Measurements from ENCODE around the gene RXRA. TPM values are rescaled to one million over a fixed set of nuclear protein-coding genes. Genes with fewer than 3 reads are reported as not detected.

The RXRA gene
- total and polyA plus RNA-seq, 2 of the 13 experiments (the other 11 are each of a cell fraction or from before 2014, with no cell fraction given), result 18.9 to 29.2 TPM

GRCh38 chr9:134316449-134317160 lies 9.7 kb upstream of the RXRA start:
- H3K27ac ChIP-seq (ENCODE audit: extremely low read length, insufficient read depth, low read length), result no peak overlapping the region
- no peaks in the 10 kb centered on the region for H4K20me1 ChIP-seq (ENCODE audit: insufficient read depth, low read length)
- peaks cover 72% of the 10 kb centered on the region for H3K4me1 ChIP-seq (ENCODE audit: insufficient read depth, low read length)
- H3K4me3 ChIP-seq (replicated peaks in 1 of 3; ENCODE audit: insufficient read depth in 1 of 3, low read depth in 2 of 3, low read length in 3 of 3), result no peak overlapping the region
- no peak overlapping the region for H2AFZ ChIP-seq (ENCODE audit: low read length)
- intact Hi-C loops (cut with micrococcal nuclease; ENCODE audit: unreplicated experiment), result no loop called here
- H3K9ac ChIP-seq (ENCODE audit: insufficient read depth, low read depth, low read length), result no peak overlapping the region
- in situ Hi-C loops (cut with HindIII; ENCODE audit: extremely low pct_ligation_motif_present, low pct_unique_long_range_greater_than_20kb), result no loop called here
- no peaks in the 10 kb centered on the region for H3K9me3 ChIP-seq (ENCODE audit: low read length)
- no peaks in the 10 kb centered on the region for H3K36me3 ChIP-seq (replicated peaks in 1 of 2; ENCODE audit: control insufficient read depth in 1 of 2, insufficient read depth in 2 of 2, low read length in 2 of 2)
- no peaks in the 10 kb centered on the region for H3K79me2 ChIP-seq (ENCODE audit: insufficient read depth, low read length)
- no peak for ATAC-seq
- FAIRE-seq, result no peak
- DNase-seq (ENCODE audit: low spot score), result no peak
- no peak for TF ChIP-seq ZNF343 (CRISPR knock-in tag; IDR thresholded peaks at IDR 0.05)
- no peak for TF ChIP-seq ZNF441 (CRISPR knock-in tag; IDR thresholded peaks at IDR 0.05; ENCODE audit: borderline replicate concordance)
- TF ChIP-seq RFX5 (IDR thresholded peaks at IDR 0.05; ENCODE audit: low read depth, low read length), result peak; percentile 93
- no peak for TF ChIP-seq THYN1 (CRISPR knock-in tag; IDR thresholded peaks at IDR 0.05; ENCODE audit: borderline replicate concordance, low read depth)
- TF ChIP-seq ZNF597 (CRISPR knock-in tag; IDR thresholded peaks at IDR 0.05), result no peak
- H3K4me2 ChIP-seq (ENCODE audit: low read depth, low read length), result no peak overlapping the region
- 34% methylated on average over 13 of the region's 16 CpGs for WGBS (ENCODE audit: low lambda C conversion rate)
- no TSS peak for BruUV-seq (replicated peaks)
- ChIA-PET CTCF (ENCODE audit: low intra/inter-chr PET ratio, low total read pairs) (no interaction called here), POLR2A (no interaction called here)
- H3K27me3 ChIP-seq (ENCODE audit: control insufficient read depth in 1 of 2, insufficient read depth in 2 of 2, low read length in 2 of 2), result peaks cover 27 to 54% of the 10 kb centered on the region in 2 experiments

- FAIRE-seq, result no peak
- TF ChIP-seq PLRG1 (conservative IDR thresholded peaks at IDR 0.05), result no peak
- no peak for TF ChIP-seq ZBTB38 (CRISPR knock-in tag; IDR thresholded peaks at IDR 0.05)
- no peak for TF ChIP-seq ZFX (CRISPR knock-in tag; IDR thresholded peaks at IDR 0.05; ENCODE audit: low read depth)
- no peak for TF ChIP-seq ZNF558 (CRISPR knock-in tag; IDR thresholded peaks at IDR 0.05; ENCODE audit: borderline replicate concordance)
- TF ChIP-seq ZNF136 (CRISPR knock-in tag; IDR thresholded peaks at IDR 0.05; ENCODE audit: low read depth), result no peak
- no peak for TF ChIP-seq SKI (IDR thresholded peaks at IDR 0.05; ENCODE audit: partially characterized antibody)
- no peak for TF ChIP-seq SOX5 (CRISPR knock-in tag; IDR thresholded peaks at IDR 0.05; ENCODE audit: borderline replicate concordance)
- BruUV-seq (replicated peaks), result no TSS peak
- Histone ChIP-seq H3K9ac (ENCODE audit: insufficient read depth, low read depth, low read length) (no peak overlapping the region), H4K20me1 (ENCODE audit: insufficient read depth, low read length) (no peaks in the 10 kb centered on the region), H3K9me3 (ENCODE audit: low read length) (no peaks in the 10 kb centered on the region), H3K79me2 (ENCODE audit: insufficient read depth, low read length) (no peaks in the 10 kb centered on the region), H3K27ac (ENCODE audit: extremely low read length, insufficient read depth, low read length) (no peak overlapping the region), H3K4me1 (ENCODE audit: insufficient read depth, low read length) (peaks cover 78% of the 10 kb centered on the region), H3K27me3 (ENCODE audit: control insufficient read depth in 1 of 2, insufficient read depth in 2 of 2, low read length in 2 of 2) (peaks cover 27 to 54% of the 10 kb centered on the region in 2 experiments), H3K4me3 (replicated peaks in 1 of 3; ENCODE audit: insufficient read depth in 1 of 3, low read depth in 2 of 3, low read length in 3 of 3) (no peak overlapping the region), H3K4me2 (ENCODE audit: low read depth, low read length) (no peak overlapping the region), H2AFZ (ENCODE audit: low read length) (no peak overlapping the region), H3K36me3 (replicated peaks in 1 of 2; ENCODE audit: control insufficient read depth in 1 of 2, insufficient read depth in 2 of 2, low read length in 2 of 2) (no peaks in the 10 kb centered on the region)
- ATAC-seq, result no peak
- CTCF ChIA-PET (ENCODE audit: low intra/inter-chr PET ratio, low total read pairs), result no interaction called here
- WGBS (ENCODE audit: low lambda C conversion rate), result 64% methylated on average over 10 of the region's 17 CpGs
- DNase-seq (ENCODE audit: low spot score), result no peak
- in situ Hi-C loops (cut with HindIII; ENCODE audit: extremely low pct_ligation_motif_present, low pct_unique_long_range_greater_than_20kb), result no loop called here
- intact Hi-C loops (cut with micrococcal nuclease; ENCODE audit: unreplicated experiment), result no loop called here
- POLR2A ChIA-PET, result interaction anchor here (4.2 kb wide), 1 partner anchor 12 kb away, joined by 28 read pairs; no protein-coding TSS in a partner anchor
These were observed 8.9 kb upstream of the RXRA start for GRCh38 chr9:134317400-134317789.
